HG03342 (cell line): ENCODE measurements around the gene ITPKB.

Experiments used
- ATAC-seq: cut with Tn5 transposase; IDR thresholded peaks from one replicate; pipeline ENCODE4 v1.9.1; 2021; ENCODE audit warnings: mild to moderate bottlenecking, moderate library complexity; ENCODE audit not compliant: unreplicated experiment

Gene ITPKB

DNA sequence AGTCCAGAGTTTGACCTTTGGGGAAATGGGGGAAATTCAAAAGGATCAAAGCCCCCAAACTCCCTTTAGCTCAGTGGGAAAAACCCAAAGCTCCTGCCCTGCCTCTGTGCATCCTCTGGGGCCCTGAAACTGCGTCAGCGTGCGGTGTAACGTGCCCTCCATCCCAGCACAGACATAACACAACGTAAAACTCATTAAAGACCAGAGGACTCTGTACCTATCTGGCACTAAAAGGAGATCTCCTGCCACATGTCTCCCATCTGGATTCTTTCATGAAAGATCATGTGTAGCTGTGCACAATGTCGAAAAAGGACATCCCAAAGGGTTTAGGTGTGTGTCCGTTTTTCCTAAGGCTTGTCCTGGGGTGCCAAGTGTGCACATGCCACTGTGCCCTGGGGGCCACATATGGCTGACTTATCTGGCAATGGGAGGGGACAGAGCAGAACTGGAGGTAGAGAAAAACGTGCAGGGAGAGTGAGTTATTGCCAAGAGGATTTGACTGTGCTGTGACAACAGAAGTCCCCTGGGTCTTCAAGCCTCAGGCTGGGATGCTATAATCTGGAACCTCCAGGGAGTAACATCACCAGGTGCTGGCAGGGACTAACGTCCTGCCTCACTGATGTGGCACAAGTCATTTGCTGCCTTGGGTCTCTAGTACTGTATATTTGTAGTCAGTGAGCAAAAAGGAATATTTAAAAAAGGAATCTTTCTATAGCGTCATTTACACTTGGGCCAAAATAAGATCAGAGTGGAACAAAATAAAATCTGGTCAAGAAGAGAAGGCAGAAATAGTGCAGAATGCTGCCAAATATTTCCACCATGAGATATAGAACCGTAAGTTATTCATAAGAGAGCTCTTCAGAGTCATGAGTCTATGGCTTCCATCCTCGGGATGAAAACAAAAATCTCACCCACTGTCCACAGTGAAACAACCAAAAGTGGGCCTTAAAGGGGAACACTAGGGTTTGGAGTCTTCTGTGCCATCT is 52.3 kb downstream of the ITPKB start:
- ATAC-seq = no peak

DNA sequence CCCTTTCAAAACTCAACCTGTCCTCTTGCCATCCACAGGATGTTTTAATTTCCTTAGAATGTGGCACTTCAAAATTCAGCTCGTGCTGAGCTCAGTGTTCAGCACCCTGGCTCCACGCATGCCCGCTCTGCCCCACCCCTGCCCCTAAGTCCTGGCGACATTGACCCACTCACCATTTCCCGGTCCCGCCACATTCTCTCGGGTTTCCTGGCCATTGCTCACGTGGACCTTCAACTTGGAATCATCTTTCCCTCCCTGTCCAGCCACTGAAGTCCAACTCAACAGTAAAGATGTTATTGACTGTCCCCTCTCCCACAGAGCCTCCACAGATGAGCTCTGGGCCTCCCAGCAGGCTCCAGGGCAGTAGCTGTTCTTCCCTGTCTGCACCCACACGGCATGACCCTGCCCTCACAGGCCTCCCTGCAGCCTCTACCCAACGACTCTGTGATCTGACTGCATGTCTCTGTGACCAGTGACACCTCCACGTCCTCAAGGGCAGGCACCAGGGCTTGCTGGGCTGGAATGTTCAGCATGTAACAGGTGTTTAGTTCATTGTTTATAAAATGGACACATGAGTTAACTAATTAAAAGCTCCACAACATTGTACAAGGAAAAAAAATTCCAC is 53.8 kb downstream of the ITPKB start:
- no peak for ATAC-seq

DNA sequence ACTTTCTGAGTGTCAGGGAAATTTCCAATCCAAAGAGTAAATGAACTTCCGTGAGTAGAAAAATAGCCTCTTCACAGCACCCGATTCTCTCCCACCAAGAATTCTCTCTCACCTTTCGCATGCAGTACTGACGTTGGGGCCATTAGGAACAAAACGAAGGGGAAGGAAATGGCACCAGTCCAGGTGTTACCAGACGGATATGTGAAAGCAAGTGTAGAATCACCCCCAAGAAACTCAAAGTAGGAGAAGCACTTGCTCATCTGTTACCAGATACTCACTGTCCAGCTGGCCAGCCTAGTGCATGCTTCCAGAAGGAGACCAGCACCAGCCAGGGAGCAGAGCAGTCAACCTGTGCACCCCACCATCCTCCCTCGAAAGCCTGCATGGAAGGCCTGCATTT is 55.1 kb downstream of the ITPKB start:
- ATAC-seq = no peak

DNA sequence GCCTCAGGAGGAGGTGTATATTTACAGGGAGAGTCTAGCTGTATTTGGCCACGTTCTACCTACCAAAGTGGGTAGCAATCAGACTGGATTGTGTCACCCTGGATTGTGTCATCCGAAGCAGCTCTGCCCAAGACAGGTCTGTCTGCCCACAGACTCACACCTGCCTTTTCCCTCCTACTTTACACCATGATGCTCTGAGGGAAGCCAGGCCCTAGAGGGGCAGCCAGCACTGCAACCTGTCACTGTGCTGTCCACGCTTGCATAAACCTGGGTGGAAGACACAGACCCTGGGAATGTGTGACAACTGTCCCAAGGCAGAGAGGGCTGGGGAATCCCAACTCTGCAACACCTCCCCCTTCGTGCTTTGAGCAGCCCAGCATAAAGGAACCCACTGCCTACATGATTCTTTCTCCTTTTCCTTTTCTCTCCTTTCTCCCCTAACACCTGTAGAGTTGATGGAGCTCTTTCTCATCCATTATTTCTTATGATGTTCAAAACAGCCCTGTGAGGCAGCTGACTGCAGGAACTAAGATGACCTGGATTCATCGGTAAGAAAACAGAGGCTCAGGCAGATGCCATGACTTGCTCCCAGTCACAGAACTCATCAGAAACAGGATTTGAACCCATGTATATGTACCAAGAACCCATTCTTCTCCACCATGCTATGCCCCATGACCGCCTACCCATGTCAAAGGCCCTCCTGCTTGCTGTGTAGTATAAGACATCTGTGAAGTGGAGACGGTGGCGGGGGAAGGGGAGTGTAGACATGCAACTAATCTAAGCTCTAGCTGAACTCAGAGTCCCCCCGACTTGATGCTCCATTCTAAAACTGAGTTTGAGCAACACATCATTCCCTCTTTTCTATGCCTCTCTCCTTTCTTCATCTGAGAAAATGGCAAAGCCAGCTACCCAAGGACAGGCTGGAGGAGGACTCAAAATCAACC is 55.9 kb downstream of the ITPKB start:
- no peak for ATAC-seq

DNA sequence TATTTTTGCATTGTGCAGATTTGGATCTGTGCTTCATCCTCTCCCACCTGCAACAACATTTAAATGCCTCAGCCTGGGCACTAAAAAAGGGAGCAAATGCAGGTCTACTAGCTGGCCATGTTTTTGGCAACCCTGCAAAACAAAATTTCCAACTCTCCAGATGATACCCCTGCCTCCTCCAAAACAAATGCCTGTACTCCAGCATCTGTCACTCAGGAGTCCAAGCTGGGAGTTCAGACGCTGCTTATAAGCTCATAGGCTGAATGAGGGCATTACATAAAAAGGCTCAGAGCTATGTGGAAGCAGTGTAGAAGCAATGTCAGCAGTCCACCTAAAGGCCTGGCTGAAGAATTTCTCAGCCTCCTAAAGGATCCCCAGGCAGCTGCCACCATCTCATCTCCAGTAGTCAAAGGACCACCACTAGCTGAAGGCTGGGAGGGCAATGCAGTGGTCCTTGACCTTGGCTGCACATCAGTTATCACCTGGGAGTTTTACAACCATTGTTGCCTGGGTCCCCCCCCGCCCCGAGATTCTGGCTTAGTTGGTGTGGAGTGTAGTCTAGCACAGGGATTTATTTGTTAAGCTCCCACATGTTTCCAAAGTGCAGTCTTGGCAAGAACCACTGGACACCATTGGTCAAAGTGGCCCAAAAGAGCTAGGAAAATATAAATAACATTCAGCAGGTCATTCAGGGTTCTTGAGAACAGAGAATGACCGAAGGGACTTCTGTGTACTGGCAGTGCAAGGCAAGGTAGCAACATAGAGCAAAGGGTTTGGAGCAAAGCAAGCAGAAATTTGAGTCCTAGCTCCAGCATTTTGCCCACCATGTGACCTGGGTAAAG is 57.2 kb downstream of the ITPKB start:
- no peak for ATAC-seq

DNA sequence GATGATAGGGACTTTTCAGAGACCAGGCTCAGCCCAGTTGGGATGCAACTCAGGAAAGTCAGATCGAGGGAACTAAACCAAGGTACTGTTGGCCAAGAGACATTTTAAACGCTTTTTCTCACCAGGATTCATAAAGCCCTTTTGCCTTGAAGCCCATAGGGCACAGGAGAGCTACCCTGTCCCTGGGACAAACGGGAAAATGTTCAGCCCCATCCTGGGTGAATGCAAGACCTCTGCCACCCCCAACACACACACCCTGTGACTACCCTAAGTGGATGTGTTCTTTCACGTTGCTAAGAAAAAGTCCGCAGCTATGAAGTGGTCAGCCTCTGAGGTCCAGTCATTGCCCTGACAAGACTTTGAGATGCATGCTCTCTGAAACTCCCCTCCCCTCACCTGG is 58.4 kb downstream of the ITPKB start:
- no peak for ATAC-seq

DNA sequence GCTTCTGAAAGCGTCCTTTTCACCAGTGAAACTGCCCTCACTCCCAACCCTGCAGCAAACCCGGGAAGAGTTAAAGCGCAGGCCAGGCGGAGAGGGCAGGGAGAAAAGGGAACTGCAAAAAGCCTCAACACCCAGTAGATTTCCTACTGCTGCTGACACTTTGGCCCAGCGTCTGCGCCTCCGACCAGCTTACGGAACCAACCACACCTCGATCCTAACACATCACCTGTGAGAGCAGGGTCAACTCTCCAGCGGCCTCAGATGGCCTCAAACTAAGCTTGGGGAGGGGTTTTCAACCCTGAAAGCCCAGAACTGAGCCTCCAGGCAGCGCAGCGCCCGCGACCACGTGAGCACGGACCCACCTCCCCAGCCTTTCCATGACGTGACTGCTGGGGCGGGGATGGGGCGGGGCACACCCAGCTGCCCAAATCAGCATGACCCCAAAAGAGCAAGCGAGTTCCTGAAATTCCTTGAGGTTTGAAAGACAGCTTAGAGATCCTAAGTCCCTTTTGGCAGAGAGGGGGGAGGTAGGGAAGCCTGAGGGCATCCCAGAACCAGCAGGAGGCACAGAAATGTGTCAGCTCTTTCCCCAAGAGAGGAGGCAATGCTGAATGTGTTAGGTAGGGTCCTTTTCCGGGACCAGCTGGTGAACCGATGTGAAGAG is 59.1 kb downstream of the ITPKB start:
- ATAC-seq = peak; percentile 54

DNA sequence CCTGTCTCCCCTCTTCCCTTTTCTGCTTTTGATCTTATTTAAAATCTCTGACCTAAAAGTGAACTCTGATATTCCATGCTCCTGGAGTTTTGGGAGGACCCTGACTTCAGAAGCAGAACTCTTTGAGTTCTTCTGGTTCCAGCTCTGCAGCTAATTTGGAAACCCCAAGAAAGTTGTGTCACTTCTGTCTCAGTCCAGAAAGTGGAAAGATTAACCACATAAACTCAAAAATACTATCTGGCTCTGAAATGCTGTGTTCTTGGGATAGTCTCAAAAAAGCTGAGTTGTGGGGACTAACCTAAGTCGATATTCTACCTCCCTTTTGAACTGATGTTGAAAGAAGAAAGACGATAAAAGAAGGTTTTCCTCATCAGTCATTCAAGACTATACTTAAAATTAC is 59.8 kb downstream of the ITPKB start:
- no peak for ATAC-seq

DNA sequence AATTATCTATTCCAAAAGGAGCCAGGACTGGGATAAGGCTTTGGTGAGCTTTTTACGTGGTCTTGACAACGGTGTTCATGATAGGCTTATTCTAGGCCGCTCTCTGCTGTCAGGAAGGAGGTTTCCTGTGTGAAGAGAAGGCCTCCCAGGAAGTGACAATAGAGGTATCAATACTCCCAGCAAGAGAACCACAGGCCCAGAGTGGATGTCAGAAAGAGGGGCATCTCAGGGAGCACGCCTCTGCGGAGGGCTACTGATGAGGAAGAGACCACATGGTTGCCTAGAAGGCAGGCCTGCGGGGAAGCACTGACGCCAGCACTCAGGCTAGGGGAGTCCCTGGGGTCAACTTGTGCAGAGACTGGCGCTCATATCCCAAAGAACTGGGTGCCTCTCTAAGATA is 60.4 kb downstream of the ITPKB start:
- no peak for ATAC-seq

DNA sequence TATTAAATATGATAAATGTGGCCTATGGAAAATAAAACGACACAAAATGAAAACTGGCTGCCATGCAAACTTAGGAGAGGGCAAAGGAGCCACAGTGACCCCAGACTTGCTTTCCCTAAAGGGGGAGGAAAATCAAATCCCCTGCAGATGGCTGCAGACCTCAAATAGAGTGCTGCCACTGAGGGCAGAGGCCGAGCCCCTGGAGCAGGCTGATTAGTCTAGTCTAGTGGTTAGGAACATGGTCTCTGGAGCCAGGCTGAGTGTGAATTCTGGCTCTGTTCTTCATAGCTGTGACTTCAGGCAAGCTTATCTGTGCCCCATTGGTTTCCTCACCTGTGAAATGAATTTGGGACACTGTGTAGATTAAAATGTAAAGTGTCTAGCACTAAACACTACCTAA is 60.8 kb downstream of the ITPKB start:
- ATAC-seq = no peak

DNA sequence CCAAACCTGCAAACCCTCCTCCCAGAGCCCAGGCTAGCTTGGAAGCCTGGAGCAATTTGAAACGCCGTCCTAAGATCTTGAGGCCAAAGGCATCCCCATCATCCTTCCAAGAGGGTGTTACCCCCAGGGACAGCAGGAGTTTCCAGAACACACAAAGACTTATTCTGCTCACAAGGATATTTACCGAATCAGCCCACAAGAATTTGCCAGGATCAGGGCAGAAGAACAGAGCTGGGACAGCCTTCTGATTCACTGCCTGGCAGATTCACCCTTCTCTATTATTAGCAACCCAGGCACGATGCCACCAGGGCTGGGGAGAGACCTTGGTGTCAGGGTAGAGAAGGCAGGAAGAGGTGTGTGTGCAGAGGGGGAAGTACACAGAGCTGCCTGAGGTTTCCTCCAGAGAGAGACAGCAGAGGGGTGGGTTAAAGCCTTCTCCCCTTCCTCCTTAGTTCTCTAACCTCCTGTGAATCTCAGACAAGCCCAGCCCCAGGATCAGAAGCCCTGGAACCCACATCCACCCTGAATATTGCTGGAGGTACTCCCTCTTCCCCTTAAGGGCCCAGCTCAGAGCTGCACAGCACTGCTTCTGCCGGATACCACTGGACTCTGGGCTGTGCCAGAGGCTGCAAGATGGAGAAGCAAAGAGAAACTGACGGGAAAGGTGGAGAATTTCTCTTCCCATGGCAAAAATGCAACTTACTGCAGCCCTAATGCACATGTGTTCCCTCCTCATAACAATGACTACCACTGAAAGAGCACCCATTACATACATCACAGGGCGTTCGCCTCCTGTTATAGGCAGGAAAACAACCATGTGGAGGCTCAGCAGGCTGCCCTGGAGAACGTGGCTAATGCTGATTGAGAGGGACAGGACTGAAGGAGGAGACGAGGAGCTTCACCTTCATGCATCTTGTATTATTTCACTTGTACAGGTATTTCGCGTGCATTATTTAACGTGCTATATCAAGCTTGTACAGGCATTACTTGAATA is 61.8 kb downstream of the ITPKB start:
- peak; percentile 24 for ATAC-seq

DNA sequence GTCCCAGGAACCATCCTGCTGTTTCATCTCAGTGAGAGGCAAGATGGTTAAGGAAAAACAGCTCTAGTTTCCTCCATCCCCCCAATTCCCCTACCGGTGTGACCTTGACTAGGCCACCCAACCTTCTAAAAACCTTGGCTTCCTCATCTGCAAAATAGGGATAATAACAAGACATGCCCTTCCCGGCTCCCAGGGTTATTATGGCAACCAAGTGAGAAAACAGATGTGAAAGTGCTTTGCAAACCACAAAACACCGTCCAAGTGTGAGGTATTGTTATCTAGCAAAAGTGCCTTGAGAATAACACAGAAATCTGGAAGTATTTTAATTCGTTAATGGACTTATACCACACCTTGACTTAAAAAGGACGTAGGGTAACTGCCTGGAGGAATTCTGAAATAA is 62.7 kb downstream of the ITPKB start:
- ATAC-seq = no peak

DNA sequence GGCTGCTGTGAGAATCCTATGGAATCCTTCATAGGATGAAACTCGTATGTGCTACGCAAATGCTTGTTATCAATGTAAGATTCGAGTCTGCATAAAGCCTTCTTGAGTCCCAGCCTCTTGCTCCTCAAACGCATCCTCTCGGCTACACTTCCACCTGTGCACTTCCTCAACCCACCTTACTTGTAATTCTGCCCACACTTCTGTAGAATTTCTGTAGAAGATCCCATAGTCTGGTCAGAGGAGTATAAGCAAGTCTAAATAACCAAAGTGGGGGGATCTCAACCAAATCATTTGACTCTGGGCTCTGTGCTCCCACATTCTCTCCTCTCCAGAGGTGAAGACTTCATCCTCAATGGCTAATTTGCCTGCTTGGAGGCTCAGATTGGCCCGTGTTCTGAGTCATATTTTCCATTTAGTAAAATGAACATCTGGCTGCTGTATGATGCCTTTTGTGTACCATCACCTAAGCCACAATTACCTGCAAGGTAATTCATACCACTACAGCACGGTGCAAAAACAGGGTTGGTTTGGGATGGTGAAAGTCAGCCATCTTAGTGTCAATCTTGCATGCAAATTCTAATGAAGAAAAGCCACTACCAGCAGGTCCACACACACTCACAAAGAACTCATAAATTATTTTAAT is 63.2 kb downstream of the ITPKB start:
- ATAC-seq = no peak

DNA sequence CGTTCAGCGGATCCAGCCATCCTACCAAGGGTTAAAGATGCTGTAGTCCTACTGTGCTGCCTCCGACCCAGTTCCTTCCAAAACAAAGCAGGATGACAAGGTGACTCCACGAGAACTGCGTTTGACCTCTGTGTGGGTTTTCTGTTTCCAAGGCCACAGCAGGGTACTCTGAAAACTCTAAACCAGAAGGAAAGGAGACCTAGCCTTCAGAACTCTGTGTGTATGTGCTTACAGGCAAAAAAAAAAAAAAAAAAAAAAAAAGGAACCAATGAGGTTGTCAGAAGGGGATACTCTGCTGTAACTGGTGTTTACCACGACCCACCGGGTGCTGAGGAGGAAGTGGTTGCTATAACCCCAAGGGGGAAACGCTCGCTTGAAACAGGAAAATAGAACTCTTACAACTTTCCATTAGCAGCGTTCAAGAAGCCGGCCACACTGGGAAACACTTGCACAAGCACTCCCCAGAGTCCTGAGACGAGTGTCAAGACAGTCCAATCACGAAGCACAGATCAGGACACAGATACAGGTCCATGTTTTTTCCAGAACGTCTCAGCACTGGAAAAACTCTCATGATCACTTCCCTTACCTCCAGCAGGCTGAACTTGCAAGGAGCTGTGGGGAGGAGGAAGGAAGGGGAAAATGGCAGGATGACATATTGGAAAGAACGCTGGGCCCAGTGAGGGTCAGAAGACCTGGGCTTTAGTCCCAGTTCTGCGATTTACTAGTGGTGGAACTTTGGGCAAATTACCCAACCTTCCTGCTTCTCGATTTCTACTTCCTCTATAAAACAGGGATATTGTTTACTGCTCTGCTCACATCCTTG is 64.0 kb downstream of the ITPKB start:
- ATAC-seq = peak; percentile 74

DNA sequence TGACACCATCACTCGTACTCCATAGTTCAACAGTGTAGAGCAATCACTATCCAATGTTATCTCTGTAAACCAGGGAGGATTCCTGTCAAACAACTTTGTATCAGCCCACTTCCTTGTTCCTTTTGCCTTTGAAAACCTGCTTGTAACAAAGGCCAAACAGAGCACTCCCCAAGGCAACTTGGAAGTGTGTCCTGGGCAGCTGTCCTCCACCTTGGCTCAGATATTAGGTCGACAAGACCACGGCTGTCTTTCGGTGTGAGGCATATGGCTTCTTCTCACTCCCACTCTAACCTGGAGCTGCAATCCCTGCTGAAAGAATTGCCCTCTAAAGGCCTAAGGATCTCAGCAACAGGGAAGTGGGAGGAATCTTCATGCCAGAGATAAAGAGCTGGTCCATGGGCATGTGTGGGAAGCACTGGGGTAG is 66.7 kb downstream of the ITPKB start:
- ATAC-seq = no peak

DNA sequence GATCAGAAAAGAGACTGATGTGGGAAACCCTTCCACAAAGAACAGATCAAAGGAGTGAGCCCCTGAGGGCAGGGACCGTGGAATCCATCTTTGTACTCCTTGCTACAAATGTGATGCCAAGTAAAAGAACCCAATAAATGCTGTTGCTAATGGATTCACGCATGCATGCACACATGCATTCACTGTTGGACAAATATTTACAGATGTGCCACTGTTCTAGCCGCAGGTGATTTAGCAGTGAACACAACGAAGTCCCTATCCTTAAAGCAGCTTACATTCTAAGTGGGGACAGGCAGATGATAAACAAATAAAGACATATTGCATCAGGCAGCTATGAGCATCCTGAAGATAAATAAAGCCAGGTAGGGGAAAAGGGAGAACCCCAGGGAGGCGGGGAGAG is 67.8 kb downstream of the ITPKB start:
- ATAC-seq = no peak

DNA sequence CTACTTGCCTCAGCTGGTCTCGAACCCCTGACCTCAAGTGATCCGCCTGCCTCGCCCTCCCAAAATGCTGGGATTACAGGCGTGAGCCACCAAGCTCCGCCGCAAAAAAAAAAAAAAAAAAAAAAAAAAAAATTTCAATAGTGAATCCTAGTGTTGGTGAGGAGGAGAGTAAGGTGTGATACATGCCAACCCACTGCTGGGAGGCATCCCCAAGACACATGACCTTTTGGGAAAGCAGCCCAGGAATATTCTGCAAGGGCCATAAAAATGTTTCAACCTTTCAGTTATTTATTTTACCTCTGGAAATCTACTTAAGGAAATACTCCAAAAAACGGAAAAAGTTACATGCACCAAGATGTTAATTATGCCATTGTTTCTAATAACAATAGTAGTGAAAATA is 69.0 kb downstream of the ITPKB start:
- ATAC-seq = no peak
